Measurements from ENCODE around the gene TMEM163.

DNA sequence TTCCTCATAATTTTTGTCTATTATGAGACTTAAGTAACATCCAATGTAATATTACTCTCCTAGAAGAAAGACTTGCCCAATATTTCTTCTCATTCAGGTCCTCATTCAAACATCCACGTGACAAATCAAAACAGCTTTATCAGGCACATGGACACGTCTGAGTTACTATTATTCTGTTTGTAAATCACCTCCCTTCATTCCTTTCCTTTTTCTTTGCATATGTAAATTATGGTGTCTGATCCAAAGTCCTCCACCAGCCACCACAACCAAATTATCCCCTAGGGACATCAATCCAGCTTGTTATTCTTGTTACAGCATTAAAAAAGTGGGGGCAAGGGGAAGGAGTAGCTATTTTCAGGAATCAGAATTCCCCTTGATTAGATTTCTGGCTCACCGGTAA is 7.1 kb downstream of the TMEM163 start:
- TF ChIP-seq, protein P1, sequence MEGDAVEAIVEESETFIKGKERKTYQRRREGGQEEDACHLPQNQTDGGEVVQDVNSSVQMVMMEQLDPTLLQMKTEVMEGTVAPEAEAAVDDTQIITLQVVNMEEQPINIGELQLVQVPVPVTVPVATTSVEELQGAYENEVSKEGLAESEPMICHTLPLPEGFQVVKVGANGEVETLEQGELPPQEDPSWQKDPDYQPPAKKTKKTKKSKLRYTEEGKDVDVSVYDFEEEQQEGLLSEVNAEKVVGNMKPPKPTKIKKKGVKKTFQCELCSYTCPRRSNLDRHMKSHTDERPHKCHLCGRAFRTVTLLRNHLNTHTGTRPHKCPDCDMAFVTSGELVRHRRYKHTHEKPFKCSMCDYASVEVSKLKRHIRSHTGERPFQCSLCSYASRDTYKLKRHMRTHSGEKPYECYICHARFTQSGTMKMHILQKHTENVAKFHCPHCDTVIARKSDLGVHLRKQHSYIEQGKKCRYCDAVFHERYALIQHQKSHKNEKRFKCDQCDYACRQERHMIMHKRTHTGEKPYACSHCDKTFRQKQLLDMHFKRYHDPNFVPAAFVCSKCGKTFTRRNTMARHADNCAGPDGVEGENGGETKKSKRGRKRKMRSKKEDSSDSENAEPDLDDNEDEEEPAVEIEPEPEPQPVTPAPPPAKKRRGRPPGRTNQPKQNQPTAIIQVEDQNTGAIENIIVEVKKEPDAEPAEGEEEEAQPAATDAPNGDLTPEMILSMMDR (IDR thresholded peaks at IDR 0.05; ENCODE audit: extremely low read depth in 1 of 2, insufficient read depth in 1 of 2, low read depth in 1 of 2, low read length in 2 of 2), result no peak
- TF ChIP-seq POLR2AphosphoS5 (IDR thresholded peaks at IDR 0.05; ENCODE audit: insufficient read depth, low read depth, low read length) (no peak), POLR2A (IDR thresholded peaks at IDR 0.05; ENCODE audit: low read depth, low read length) (no peak), FOS (IDR thresholded peaks at IDR 0.05; ENCODE audit: borderline replicate concordance, insufficient read depth, low read length) (no peak), MYC (IDR thresholded peaks at IDR 0.05; ENCODE audit: low read depth, low read length) (no peak), EZH2 (IDR thresholded peaks at IDR 0.05; ENCODE audit: borderline replicate concordance, low read depth, low read length, severe bottlenecking) (no peak), JUN (IDR thresholded peaks at IDR 0.05; ENCODE audit: borderline replicate concordance, insufficient read depth, insufficient read length, low read depth) (no peak)
- TF ChIP-seq, protein P2, sequence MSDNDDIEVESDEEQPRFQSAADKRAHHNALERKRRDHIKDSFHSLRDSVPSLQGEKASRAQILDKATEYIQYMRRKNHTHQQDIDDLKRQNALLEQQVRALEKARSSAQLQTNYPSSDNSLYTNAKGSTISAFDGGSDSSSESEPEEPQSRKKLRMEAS (IDR thresholded peaks at IDR 0.05; ENCODE audit: insufficient read depth, insufficient read length), result no peak
